ENCODE results near the gene BTBD9. TPM values are rescaled to one million over a fixed set of nuclear protein-coding genes. Genes with fewer than 3 reads are reported as not detected.

Gene BTBD9
- total and polyA plus RNA-seq, 2 donors (not counting 1 experiment from before 2014, with no cell fraction given) = 4.1 to 48.9 TPM

DNA sequence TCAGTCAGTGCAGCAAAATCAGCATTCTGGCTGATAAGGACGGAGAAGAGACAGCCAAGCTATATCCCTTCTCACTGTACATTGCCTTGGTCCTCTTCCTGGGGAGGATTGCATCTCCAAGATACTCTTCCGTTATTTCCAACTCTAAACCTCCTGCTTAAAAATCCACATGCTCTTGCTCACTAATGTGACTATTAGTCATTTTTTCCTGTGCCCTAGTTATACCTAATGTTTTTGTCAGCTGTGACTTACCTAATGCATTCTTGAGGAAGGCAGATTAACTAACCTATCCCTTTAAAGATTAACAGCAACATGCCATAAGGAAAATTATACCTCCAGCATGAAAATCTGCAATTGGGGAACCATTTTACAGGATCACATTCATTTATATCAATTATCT lies 317.6 kb downstream of the BTBD9 start:
- H3K4me3 Mint-ChIP-seq = no peak overlapping the region
- Histone ChIP-seq H3K4me2 (replicated peaks; ENCODE audit: low read depth, low read length, poor library complexity, severe bottlenecking) (no peak overlapping the region), H3K9ac (ENCODE audit: low read length) (no peak overlapping the region), H3K79me2 (ENCODE audit: control insufficient read depth, insufficient read depth, low read length) (no peaks in the 10 kb centered on the region), H3K9me3 (ENCODE audit: control extremely low read depth in 1 of 3, control insufficient read depth in 2 of 3, insufficient read depth in 1 of 3, low read length in 2 of 3) (peaks cover 0 to 3% (median 0%) of the 10 kb centered on the region in 3 donors), H3K4me1 (ENCODE audit: control insufficient read depth in 2 of 2, insufficient read depth in 2 of 2, low read length in 2 of 2) (peaks cover 3 to 14% of the 10 kb centered on the region in 2 donors), H2AFZ (ENCODE audit: insufficient read depth, low read depth, low read length, poor library complexity, severe bottlenecking) (no peak overlapping the region), H4K20me1 (ENCODE audit: control insufficient read depth, insufficient read depth, low read length, poor library complexity, severe bottlenecking) (no peaks in the 10 kb centered on the region), H3K27me3 (replicated peaks in 1 of 4; ENCODE audit: control extremely low read depth in 1 of 4, control insufficient read depth in 3 of 4, insufficient read depth in 4 of 4, low read length in 3 of 4) (no peaks in the 10 kb centered on the region), H3K4me3 (ENCODE audit: control extremely low read depth in 1 of 5, extremely low read depth in 1 of 5, insufficient read depth in 1 of 5, low read depth in 2 of 5, low read length in 4 of 5) (no peak overlapping the region), H3K36me3 (replicated peaks in 1 of 2; ENCODE audit: control extremely low read depth in 1 of 2, control insufficient read depth in 1 of 2, extremely low read depth in 1 of 2, insufficient read depth in 2 of 2, low read length in 1 of 2) (peaks cover 0 to 7% of the 10 kb centered on the region in 2 experiments), H3K27ac (ENCODE audit: low read length in 2 of 2) (no peak overlapping the region)
- ATAC-seq (ENCODE audit: low read depth) (no peak), DNase-seq (no peak)
- TF ChIP-seq CTCF (IDR thresholded peaks at IDR 0.05) = no peak
- WGBS (ENCODE audit: insufficient coverage) = 72% methylated on average over 2 of the region's 2 CpGs
- H3K27ac Mint-ChIP-seq = no peak overlapping the region
- peaks cover 27% of the 10 kb centered on the region for H3K4me1 Mint-ChIP-seq
- H3K27me3 Mint-ChIP-seq = no peaks in the 10 kb centered on the region
- intact Hi-C loops (cut with micrococcal nuclease) = no loop called here
- POLR2A ChIA-PET = no interaction called here
- no peaks in the 10 kb centered on the region for H3K9me3 Mint-ChIP-seq (ENCODE audit: insufficient read depth)
- CTCF ChIA-PET = no interaction called here

DNA sequence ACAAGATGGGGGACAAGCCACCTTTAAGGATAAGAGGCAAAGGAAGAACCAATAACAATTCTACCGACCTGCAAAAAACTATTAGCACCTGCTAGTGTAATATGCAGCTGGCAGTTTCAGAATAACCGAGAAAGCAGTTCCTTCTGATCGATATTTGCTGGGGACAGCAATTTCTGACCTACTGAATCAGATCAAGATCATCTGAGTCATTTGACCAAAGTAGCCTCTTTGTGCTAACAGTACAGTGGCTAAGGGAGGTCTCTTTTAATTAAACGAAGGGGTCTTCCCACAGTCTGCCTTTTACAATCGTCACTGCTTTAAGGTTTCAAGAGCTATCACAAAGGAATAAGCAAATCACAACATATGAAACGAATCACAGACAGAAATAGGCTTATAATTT lies 318.9 kb downstream of the BTBD9 start:
- no peak overlapping the region for H3K27ac ChIP-seq (ENCODE audit: low read length in 2 of 2)
- Mint-ChIP-seq H3K9me3 (ENCODE audit: insufficient read depth) (no peaks in the 10 kb centered on the region), H3K4me1 (peaks cover 37% of the 10 kb centered on the region), H3K4me3 (no peak overlapping the region), H3K27ac (no peak overlapping the region), H3K27me3 (no peaks in the 10 kb centered on the region)
- DNase-seq (no peak), ATAC-seq (ENCODE audit: low read depth) (no peak)
- H4K20me1 ChIP-seq (ENCODE audit: control insufficient read depth, insufficient read depth, low read length, poor library complexity, severe bottlenecking) = no peaks in the 10 kb centered on the region
- WGBS (ENCODE audit: insufficient coverage) = 35% methylated on average over 3 of the region's 6 CpGs
- H3K9me3 ChIP-seq (ENCODE audit: control extremely low read depth in 1 of 3, control insufficient read depth in 2 of 3, insufficient read depth in 1 of 3, low read length in 2 of 3) = peaks cover 0 to 3% (median 0%) of the 10 kb centered on the region in 3 donors
- H3K4me1 ChIP-seq (ENCODE audit: control insufficient read depth in 2 of 2, insufficient read depth in 2 of 2, low read length in 2 of 2) = peaks cover 15 to 21% of the 10 kb centered on the region in 2 donors
- H3K9ac ChIP-seq (ENCODE audit: low read length) = no peak overlapping the region
- TF ChIP-seq CTCF (IDR thresholded peaks at IDR 0.05) (no peak), EZH2 (IDR thresholded peaks at IDR 0.05; ENCODE audit: borderline replicate concordance, insufficient read depth, low read depth, low read length, poor library complexity, severe bottlenecking) (no peak)
- ChIA-PET POLR2A (no interaction called here), CTCF (no interaction called here)
- H3K36me3 ChIP-seq (replicated peaks in 1 of 2; ENCODE audit: control extremely low read depth in 1 of 2, control insufficient read depth in 1 of 2, extremely low read depth in 1 of 2, insufficient read depth in 2 of 2, low read length in 1 of 2) = peaks cover 0 to 7% of the 10 kb centered on the region in 2 experiments
- no peaks in the 10 kb centered on the region for H3K79me2 ChIP-seq (ENCODE audit: control insufficient read depth, insufficient read depth, low read length)
- H3K4me2 ChIP-seq (replicated peaks; ENCODE audit: low read depth, low read length, poor library complexity, severe bottlenecking) = no peak overlapping the region
- no peak overlapping the region for H2AFZ ChIP-seq (ENCODE audit: insufficient read depth, low read depth, low read length, poor library complexity, severe bottlenecking)
- H3K4me3 ChIP-seq (ENCODE audit: control extremely low read depth in 1 of 5, extremely low read depth in 1 of 5, insufficient read depth in 1 of 5, low read depth in 2 of 5, low read length in 4 of 5) = no peak overlapping the region
- H3K27me3 ChIP-seq (replicated peaks in 1 of 4; ENCODE audit: control extremely low read depth in 1 of 4, control insufficient read depth in 3 of 4, insufficient read depth in 4 of 4, low read length in 3 of 4) = no peaks in the 10 kb centered on the region
- intact Hi-C loops (cut with micrococcal nuclease) = no loop called here

All from B cell (primary cell).